Amygdala (tissue), 56 donors: ENCODE measurements around the gene BPIFA2.
"Not testable (repeated sequence)": the region's sequence is repeated elsewhere in the genome, so short reads cannot be mapped to it uniquely, and the experiment has no call there.

Experiments used
- DNase-seq, 56 donors: peaks; one replicate each; lab custom pipeline; 2025; lab: John Stamatoyannopoulos, UW

BPIFA2 gene

GRCh38 chr20:33159713-33160112 lies 8.2 kb upstream of the BPIFA2 start:
- DNase-seq = no peak

DNA sequence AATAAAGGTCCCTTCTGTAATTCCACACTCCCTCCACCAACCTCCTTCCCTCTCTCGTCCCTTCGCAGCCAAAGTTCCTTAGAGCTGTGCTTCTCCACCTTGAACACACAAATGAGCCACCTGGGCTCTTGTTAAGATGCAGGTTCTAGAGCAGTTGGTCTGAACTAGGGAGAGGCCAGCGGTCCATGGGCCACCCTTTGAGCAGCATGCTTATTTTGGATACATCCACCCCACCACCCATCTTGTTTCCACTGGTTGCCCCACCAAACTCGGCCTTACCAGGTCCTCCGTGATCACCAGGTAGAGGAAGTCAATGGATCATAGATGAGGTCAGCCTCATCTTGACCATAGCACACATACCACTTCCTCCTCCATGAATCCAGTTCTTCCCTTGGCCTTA lies 7.3 kb upstream of the BPIFA2 start:
- no peak for DNase-seq

DNA sequence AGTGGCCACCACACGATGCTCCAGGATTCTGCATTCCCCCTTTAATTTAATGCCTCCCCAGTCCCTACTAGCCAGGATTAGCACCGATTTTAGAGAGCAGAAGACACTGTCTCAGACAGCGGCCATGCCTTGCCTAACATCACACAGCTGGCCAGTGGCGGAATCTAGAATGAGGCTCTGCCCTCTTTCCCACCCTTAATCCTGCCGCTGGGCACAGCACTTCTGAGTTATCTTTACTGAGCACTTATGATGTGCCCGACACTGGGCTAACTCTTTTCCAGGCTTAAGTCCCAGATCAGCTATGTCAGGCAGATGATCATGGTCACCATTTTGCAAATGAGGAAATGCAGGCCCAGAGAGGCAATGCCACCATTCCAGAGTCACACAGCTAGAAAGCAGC lies 5.6 kb upstream of the BPIFA2 start:
- no peak for DNase-seq

DNA sequence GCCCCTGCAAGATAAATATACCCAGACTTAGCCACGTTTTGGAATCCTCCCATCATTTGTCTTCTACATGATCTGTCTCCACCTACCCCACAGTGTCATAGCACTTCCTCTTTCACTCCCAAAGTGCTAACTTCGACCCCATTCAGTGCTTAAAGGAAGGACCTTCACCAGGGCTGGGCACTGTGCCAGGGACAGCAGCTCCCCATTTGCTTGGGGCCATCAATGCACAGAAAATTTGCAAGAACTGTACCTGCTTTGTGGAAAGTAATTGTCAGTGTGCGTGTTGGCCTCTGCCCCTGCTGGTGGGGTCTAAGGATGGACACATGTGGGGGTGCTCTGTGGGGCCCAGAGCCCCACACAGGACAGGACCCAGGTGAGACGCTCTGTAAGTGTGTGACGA lies 5.2 kb upstream of the BPIFA2 start:
- DNase-seq = no peak

DNA sequence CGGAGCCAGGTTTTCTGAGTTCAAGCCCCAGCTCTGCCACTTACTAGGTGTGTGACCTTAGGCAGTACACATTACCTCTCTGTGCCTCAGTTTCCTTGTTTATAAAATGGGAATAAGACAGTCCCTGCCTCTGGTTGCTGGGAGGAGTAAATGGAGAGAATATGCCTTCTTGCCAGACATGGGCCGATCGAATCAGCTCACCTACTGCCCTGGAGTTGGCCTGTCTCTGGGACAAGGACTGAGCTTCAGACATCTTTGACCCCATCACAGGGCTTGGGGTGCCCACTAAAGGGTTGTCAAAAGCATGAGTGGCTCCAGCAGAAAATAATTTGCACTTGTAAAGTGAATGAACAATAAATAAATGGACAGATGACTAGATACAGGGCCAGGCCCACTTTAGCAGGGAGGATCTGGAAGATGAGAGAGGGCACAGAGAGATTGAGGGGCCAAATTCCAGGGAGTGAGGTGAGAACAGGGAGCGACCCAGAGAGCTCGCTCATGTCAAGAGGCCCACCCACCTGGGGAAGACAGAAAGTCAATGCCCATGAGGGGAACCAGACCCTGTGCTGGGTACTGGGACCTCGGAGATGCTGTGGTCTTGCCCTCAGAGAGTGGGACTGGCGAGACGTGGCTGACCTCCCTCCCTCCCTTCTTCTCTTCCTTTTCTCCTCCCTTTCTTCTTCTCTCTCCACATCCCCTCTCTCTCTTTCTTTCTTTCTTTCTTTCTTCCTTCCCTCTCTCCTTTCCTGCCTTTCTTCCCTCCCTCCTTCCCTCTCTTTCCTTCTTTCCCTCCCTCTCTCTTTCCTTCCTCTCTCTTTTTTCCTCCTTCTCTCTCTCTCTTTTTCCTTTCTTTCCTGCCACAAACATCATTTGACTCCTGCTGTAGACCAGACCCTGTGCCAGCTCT lies 3.9 kb upstream of the BPIFA2 start:
- DNase-seq = no peak

DNA sequence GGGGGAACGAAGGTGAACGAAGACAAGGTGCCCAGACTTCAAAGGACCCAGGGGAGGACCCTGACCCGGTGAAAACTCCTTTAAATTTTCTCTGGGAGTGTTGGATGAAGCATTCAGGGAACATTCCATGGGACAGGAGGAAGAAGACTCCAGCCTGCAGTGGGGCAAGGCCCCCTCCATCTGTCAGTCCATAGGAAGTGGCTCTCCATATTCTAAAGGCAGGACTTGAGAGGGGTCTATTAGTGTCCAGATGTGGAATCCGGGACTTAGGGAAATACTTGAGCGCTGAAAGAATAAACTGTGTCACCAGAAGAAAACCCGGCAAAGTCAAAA lies 3.2 kb upstream of the BPIFA2 start:
- no peak for DNase-seq

GRCh38 chr20:33165416-33166055 lies 2.4 kb upstream of the BPIFA2 start:
- DNase-seq = no peak

DNA sequence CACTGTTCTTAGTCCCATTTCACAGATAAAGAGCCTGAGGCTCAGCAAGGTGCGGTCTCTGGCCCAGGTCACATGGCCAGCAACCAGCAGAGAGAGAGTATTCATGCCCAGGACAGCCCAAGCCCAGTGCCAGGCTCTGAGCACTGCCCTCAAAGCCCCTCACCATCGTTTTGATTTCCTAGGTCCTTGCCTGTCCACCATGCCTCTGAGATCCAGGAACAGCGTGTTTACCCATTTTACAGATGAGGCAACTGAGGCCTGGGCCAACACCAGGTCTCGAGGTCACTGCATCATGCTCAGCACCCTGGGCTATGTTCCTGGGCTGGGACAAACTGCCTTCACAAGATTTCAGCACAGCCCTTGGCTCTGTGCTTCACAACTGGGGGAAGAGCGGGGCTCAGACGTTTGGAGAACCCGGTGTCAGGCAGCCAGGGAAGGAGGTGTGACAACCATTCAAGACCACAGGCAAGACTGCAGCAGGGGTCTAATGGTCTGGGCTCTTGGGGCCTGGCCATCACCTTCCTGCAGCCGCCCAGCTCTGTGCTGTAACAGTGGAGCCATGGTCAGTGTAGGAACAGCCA lies 1.3 kb upstream of the BPIFA2 start:
- DNase-seq = no peak

DNA sequence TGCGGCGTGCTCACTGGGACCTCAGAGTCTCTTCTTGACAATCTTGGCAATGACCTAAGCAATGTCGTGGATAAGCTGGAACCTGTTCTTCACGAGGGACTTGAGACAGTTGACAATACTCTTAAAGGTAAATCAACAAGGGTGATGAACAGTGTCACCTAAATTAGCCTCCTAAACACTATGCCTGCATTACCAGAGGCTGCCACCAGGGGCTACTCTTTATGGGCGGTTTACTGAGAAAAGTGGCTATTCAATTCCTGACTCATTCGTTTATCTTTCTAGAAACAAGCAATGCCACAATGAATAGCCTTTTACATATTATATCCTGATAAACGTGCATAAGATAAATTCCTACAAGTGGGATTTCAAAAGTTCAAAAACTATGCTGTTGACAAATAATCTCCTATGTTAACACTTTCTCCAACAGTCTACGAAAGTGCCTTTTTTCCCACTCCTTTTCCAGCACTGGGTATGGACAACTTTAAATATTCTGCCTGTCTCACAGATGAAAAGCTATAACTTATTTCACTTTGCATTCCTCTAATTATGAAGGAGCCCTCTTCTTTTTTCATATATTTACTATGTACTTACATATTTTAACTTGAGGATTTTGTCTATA lies 1.3 kb downstream of the BPIFA2 start:
- DNase-seq = no peak

- DNase-seq = no peak
Observed at GRCh38 chr20:33172781-33173180, 4.8 kb downstream of the BPIFA2 start.

- DNase-seq = no peak
Observed at GRCh38 chr20:33175123-33175522, 7.2 kb downstream of the BPIFA2 start.

DNA sequence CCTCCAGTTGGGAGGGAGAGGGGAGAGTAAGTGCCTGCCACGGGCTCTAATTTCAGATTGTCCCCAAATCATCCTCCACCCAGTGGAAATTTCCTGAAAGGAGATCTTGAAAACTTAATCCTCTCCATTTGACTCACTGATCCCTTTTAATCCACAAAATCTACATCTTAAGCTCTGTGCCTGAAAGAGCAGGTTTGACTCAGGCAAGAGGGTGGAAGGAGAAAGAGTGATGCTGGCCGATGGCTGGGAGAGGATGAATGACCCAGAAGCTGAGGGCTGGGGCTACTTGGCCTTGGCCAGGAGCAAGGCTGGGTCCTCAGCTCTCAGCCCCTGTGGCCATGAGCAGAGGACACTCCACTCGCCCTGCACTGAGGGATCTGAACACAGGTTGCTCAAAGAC lies 8.1 kb downstream of the BPIFA2 start:
- no peak for DNase-seq

DNA sequence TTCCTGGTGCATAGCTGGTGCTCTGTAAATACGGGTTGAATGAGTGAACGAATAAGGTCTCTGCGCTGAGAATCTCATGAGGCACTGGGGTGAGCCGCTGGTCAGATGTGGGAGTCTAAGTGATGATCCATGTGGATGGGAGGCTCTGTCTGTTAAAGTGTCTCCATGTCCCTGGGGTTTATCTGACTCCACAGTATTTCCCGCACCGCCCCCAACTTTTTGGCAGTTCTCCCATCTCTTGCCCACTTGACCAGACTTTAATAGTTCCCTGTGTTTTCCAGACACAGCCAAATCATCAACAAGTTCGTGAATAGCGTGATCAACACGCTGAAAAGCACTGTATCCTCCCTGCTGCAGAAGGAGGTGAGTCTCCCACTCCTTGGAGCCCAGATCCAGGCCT lies 9.9 kb downstream of the BPIFA2 start:
- DNase-seq = peak in 1 of 56 donors; percentile 2

DNA sequence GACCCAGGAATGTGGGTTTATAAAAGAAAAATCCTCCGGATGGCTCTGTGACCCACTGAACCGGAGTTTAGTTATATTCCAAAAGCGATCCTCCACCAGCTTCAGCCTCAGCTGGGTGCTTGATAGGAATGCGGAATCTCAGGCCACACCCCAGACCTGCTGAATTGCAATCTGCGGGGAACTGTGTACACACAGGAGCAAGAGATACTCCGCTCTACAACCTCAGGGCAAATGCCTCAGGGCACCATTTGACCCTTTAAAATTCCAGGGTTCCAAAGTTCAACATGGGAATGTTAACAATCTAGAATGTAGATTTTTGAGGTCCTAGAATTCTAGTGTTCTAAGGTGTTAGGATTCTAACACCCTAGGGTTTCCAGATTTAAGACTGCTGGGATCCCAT lies 10.8 kb downstream of the BPIFA2 start:
- no peak for DNase-seq

GRCh38 chr20:33180169-33180568 lies 12.2 kb downstream of the BPIFA2 start:
- no peak for DNase-seq

GRCh38 chr20:33181482-33182093 lies 13.6 kb downstream of the BPIFA2 start:
- no peak for DNase-seq

GRCh38 chr20:33183312-33183711 lies 15.4 kb downstream of the BPIFA2 start:
- DNase-seq = no peak

DNA sequence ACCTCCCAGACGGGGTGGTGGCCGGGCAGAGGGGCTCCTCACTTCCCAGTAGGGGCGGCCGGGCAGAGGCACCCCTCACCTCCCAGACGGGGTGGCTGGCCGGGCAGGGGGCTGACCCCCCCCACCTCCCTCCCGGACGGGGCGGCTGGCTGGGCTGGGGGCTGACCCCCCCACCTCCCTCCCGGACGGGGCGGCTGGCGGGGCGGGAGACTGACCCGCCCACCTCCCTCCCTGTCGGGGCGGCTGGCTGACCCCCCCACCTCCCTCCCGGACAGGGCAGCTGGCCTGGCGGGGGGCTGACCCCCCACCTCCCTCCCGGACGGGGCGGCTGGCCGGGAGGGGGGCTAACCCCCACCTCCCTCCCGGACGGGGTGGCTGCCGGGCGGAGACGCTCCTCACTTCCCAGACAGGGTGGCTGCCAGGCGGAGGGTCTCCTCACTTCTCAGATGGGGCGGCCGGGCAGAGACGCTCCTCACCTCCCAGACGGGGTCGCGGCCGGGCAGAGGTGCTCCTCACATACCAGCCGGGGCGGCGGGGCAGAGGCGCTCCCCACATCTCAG lies 17.2 kb downstream of the BPIFA2 start:
- not testable (repeated sequence) for DNase-seq

DNA sequence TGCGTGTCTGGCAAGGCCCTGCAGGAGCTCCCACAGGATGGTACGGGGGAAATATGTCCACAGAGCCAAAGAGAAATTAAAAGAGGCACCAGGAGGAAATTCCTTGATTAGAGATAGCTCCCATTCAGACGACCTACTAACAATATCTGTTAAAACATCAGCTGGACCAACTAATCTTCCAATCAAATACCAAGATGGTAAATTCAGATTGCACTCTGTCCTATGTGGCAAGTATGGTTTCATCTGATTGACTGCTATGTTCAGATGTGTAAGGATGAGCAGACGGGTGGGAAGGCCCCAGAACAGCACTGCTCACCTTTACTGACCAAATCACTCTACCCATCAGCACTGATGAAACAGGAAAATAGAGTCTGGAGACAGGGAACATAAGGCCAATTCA lies 19.5 kb downstream of the BPIFA2 start:
- DNase-seq = no peak

GRCh38 chr20:33188421-33188820 lies 20.5 kb downstream of the BPIFA2 start:
- no peak for DNase-seq

- DNase-seq = no peak
Observed at GRCh38 chr20:33191484-33191883, 23.5 kb downstream of the BPIFA2 start.
